Measurements from ENCODE around the gene AQP5. TPM values are rescaled to one million over a fixed set of nuclear protein-coding genes. Genes with fewer than 3 reads are reported as not detected.

AQP5 gene
- total and polyA plus RNA-seq, 2 donors (not counting 3 experiments of a cell fraction or from before 2014, with no cell fraction given), result 0.95 to 2.3 TPM

GRCh38 chr12:49969027-49969426 is 7.4 kb downstream of the AQP5 start:
- FAIRE-seq (no peak), DNase-seq (ENCODE audit: low read depth, low spot score) (no peak)
- ChIA-PET CTCF (interaction anchor here (1.2 to 11.4 kb wide), 9 partner anchors 12 to 116 kb away, joined by 4 to 317 read pairs (median 112); partner anchors contain the start of genes ASIC1 and SMARCD1), POLR2A (interaction anchor here (0.5 kb wide), 1 partner anchor 157 kb away, joined by 4 read pairs; no protein-coding TSS in a partner anchor)
- dilution Hi-C loops (cut with MboI; ENCODE audit: extremely low pct_ligation_motif_present, low sequenced_read_pairs), result loop anchor here (25.0 kb wide), 1 partner anchor 93 kb away; the partner anchor contains the start of gene ASIC1
- Histone ChIP-seq H3K4me1 (ENCODE audit: control insufficient read depth, extremely low read depth, insufficient read depth, low read length) (peaks cover 4% of the 10 kb centered on the region), H3K4me3 (replicated peaks in 1 of 3; ENCODE audit: insufficient read depth in 1 of 3, low read depth in 1 of 3, low read length in 3 of 3) (no peak overlapping the region), H3K9me3 (replicated peaks; ENCODE audit: control insufficient read depth, insufficient read depth, low read length) (no peaks in the 10 kb centered on the region), H3K9ac (replicated peaks; ENCODE audit: extremely low read depth, insufficient read depth, low read length) (no peak overlapping the region), H3K9me1 (replicated peaks; ENCODE audit: control insufficient read depth, extremely low read depth, insufficient read depth, low read length) (no peaks in the 10 kb centered on the region), H2AFZ (ENCODE audit: low read depth, low read length) (no peak overlapping the region), H3K27me3 (ENCODE audit: control insufficient read depth in 2 of 2, insufficient read depth in 2 of 2, low read length in 2 of 2) (peaks cover 16 to 18% of the 10 kb centered on the region in 2 experiments), H3K79me2 (ENCODE audit: control insufficient read depth, insufficient read depth, low read length) (no peaks in the 10 kb centered on the region), H3K27ac (ENCODE audit: insufficient read depth, low read depth, low read length) (no peak overlapping the region), H3K36me3 (ENCODE audit: control insufficient read depth in 2 of 2, extremely low read depth in 1 of 2, insufficient read depth in 2 of 2, low read length in 2 of 2) (no peaks in the 10 kb centered on the region), H3K4me2 (ENCODE audit: insufficient read depth, low read length) (no peak overlapping the region), H4K20me1 (replicated peaks; ENCODE audit: control insufficient read depth, extremely low read depth, insufficient read depth, low read length) (no peaks in the 10 kb centered on the region)
- intact Hi-C loops (cut with micrococcal nuclease), result loop anchor here (5.0 kb wide), 1 partner anchor 208 kb away; no protein-coding TSS in a partner anchor
- no peak for TF ChIP-seq CTCF (IDR thresholded peaks at IDR 0.05; ENCODE audit: extremely low read depth in 1 of 2, insufficient read depth in 1 of 2, low read depth in 1 of 2, low read length in 2 of 2)
- TF ChIP-seq MYC (IDR thresholded peaks at IDR 0.05; ENCODE audit: low read depth, low read length), result no peak
- TF ChIP-seq FOS (IDR thresholded peaks at IDR 0.05; ENCODE audit: borderline replicate concordance, insufficient read depth, low read length), result no peak
- TF ChIP-seq GATA2 (IDR thresholded peaks at IDR 0.05; ENCODE audit: insufficient read depth, insufficient read length, low read depth, low read length), result no peak
- no peak for TF ChIP-seq JUN (IDR thresholded peaks at IDR 0.05; ENCODE audit: borderline replicate concordance, insufficient read depth, insufficient read length, low read depth)
- TF ChIP-seq MAX (IDR thresholded peaks at IDR 0.05; ENCODE audit: insufficient read depth, insufficient read length), result no peak
- no peak for TF ChIP-seq POLR2A (IDR thresholded peaks at IDR 0.05; ENCODE audit: low read depth, low read length)
- no peak for TF ChIP-seq POLR2AphosphoS5 (IDR thresholded peaks at IDR 0.05; ENCODE audit: insufficient read depth, low read depth, low read length)
- no peak for TF ChIP-seq EZH2 (IDR thresholded peaks at IDR 0.05; ENCODE audit: borderline replicate concordance, low read depth, low read length, severe bottlenecking)
- BruUV-seq (replicated peaks), result no TSS peak

Data from endothelial cell of umbilical vein (primary cell).